HepG2 (cell line): ENCODE measurements around the gene NOS1. TPM values are rescaled to one million over a fixed set of nuclear protein-coding genes. Genes with fewer than 3 reads are reported as not detected.

Experiments
- ATAC-seq: fragments of 200-7000 bp; cut with Tn5 transposase; 3 replicates; pipeline ENCODE4 v1.9.1; 2020; ENCODE audit warnings: mild to moderate bottlenecking, moderate library complexity
- BruUV-seq: library from RNA; stranded (reverse); fragments of 400-500 nt; replicated peaks from 2 replicates; lab custom pipeline; 2021; lab: Mats Ljungman, UMichigan
- CTCF ChIA-PET: fragments of 300-600 bp; formaldehyde crosslinking; extraction: SDS; loops from one replicate; lab custom pipeline; 2021; ENCODE audit warnings: low total read pairs, inconsistent platforms, low intra/inter-chr PET ratio; lab: Yijun Ruan, JAX
- POLR2A ChIA-PET: fragments of 350-600 bp; sonication (Branson Sonifier 250); formaldehyde crosslinking; loops from one replicate; lab custom pipeline; 2020; ENCODE audit warnings: antibody characterized with exemption, inconsistent platforms; lab: Yijun Ruan, JAX
- DNase-seq: peaks from one replicate; pipeline ENCODE4 v3.0.0-alpha.2; 2015; ENCODE audit warnings: low spot score
- FAIRE-seq: peaks from 3 replicates; lab custom pipeline; 2011; peaks lifted over from hg19 to GRCh38; lab: Jason Lieb, UNC
- H2AFZ ChIP-seq: one replicate; pipeline ENCODE4 v1.6.1; 2011; ENCODE audit warnings: low read length, inconsistent platforms
- H3K27ac ChIP-seq: fragments of 300-600 bp; 3 replicates; pipeline ENCODE4 v1.8.0; 2011; ENCODE audit warnings: mixed run types, mild to moderate bottlenecking, mixed read lengths, low read length, inconsistent platforms; ENCODE audit not compliant: insufficient read depth; ENCODE audit errors: extremely low read length
- H3K27me3 ChIP-seq, 2 experiments: fragments of 200-600 bp in 1 of 2; 2 replicates in 1 of 2; 3 replicates in 1 of 2; pipeline versions ENCODE4 v1.6.0 to v1.8.0; 2011; ENCODE audit warnings: low read length in 2 of 2, mild to moderate bottlenecking in 2 of 2, moderate library complexity in 2 of 2, inconsistent platforms in 1 of 2; ENCODE audit not compliant: insufficient read depth in 2 of 2, control insufficient read depth in 1 of 2
- H3K36me3 ChIP-seq, 2 experiments: fragments of 200-600 bp in 1 of 2; replicated peaks in 1 of 2; 2 replicates in 1 of 2; 3 replicates in 1 of 2; pipeline versions ENCODE4 v1.5.1 to v1.8.0; 2011; ENCODE audit warnings: low read length in 2 of 2, inconsistent platforms in 1 of 2; ENCODE audit not compliant: insufficient read depth in 2 of 2, control insufficient read depth in 1 of 2
- H3K4me1 ChIP-seq: 2 replicates; pipeline ENCODE4 v1.5.1; 2012; ENCODE audit warnings: low read length, inconsistent platforms; ENCODE audit not compliant: insufficient read depth
- H3K4me2 ChIP-seq: 2 replicates; pipeline ENCODE4 v1.6.0; 2011; ENCODE audit warnings: low read depth, low read length, inconsistent platforms
- H3K4me3 ChIP-seq, 3 experiments: fragments of 200-600 bp in 1 of 3; sonication (generic), shearing (Covaris generic) in 1 of 3; replicated peaks in 1 of 3; 2 replicates each; pipeline ENCODE4 v1.5.1; 2011 to 2016; ENCODE audit warnings: low read length in 3 of 3, inconsistent platforms in 2 of 3, low read depth in 2 of 3, mild to moderate bottlenecking in 2 of 3, control low read depth in 1 of 3, mixed read lengths in 1 of 3; ENCODE audit not compliant: insufficient read depth in 1 of 3
- H3K79me2 ChIP-seq: one replicate; pipeline ENCODE4 v1.6.1; 2011; ENCODE audit warnings: low read length, inconsistent platforms; ENCODE audit not compliant: insufficient read depth
- H3K9ac ChIP-seq: 2 replicates; pipeline ENCODE4 v1.6.0; 2011; ENCODE audit warnings: mild to moderate bottlenecking, low read depth, low read length, inconsistent platforms; ENCODE audit not compliant: insufficient read depth
- H3K9me3 ChIP-seq: 2 replicates; pipeline ENCODE4 v1.5.1; 2012; ENCODE audit warnings: mild to moderate bottlenecking, low read length
- H4K20me1 ChIP-seq: 2 replicates; pipeline ENCODE4 v1.6.0; 2011; ENCODE audit warnings: inconsistent platforms, mild to moderate bottlenecking, low read length, moderate library complexity; ENCODE audit not compliant: insufficient read depth
- ATF7 ChIP-seq, 2 experiments: fragments of 450-650 bp in 1 of 2; sonication (generic) in 1 of 2; formaldehyde crosslinking in 1 of 2; IDR thresholded peaks; 2 replicates each; pipeline versions ENCODE4 v1.4.0 to v1.6.1; 2016 to 2020; ENCODE audit warnings: antibody characterized with exemption in 1 of 2, mild to moderate bottlenecking in 1 of 2, missing genetic modification reagents in 1 of 2
- BHLHE40 ChIP-seq: IDR thresholded peaks from 2 replicates; pipeline ENCODE4 v1.6.1; 2011; ENCODE audit warnings: low read length, improper control_type of control experiment
- CEBPZ ChIP-seq: IDR thresholded peaks from 2 replicates; pipeline ENCODE4 v1.6.1; 2012; ENCODE audit warnings: low read length, improper control_type of control experiment
- DPF2 ChIP-seq: sonication (generic); formaldehyde crosslinking; IDR thresholded peaks from 2 replicates; pipeline ENCODE4 v1.4.0; 2020; ENCODE audit warnings: mild to moderate bottlenecking, low read depth, missing genetic modification reagents, borderline replicate concordance
- KLF6 ChIP-seq: IDR thresholded peaks from 2 replicates; pipeline ENCODE4 v1.8.0; 2016; ENCODE audit warnings: missing biosample characterization, missing genetic modification reagents
- MLLT10 ChIP-seq: sonication (generic); formaldehyde crosslinking; IDR thresholded peaks from 2 replicates; pipeline ENCODE4 v1.4.0; 2020; ENCODE audit warnings: missing genetic modification reagents
- SNAPC4 ChIP-seq: sonication (generic); formaldehyde crosslinking; IDR thresholded peaks from 2 replicates; pipeline ENCODE4 v1.4.0; 2020; ENCODE audit warnings: mild to moderate bottlenecking, missing genetic modification reagents
- SP2 ChIP-seq: sonication (generic); formaldehyde crosslinking; IDR thresholded peaks from 2 replicates; pipeline ENCODE4 v1.5.1; 2020; ENCODE audit warnings: mild to moderate bottlenecking, missing genetic modification reagents
- ZNF549 ChIP-seq: sonication (generic); formaldehyde crosslinking; IDR thresholded peaks from 2 replicates; pipeline ENCODE4 v1.5.0; 2020; ENCODE audit warnings: missing genetic modification reagents
- ZNF646 ChIP-seq: sonication (generic); formaldehyde crosslinking; IDR thresholded peaks from 2 replicates; pipeline ENCODE4 v1.9.0; 2021; ENCODE audit warnings: mild to moderate bottlenecking, missing genetic modification reagents
- WGBS: methylation state at CpG from one replicate; pipeline ENCODE4 v1.1.6; 2017; ENCODE audit warnings: low lambda C conversion rate; 5-methylcytosine and 5-hydroxymethylcytosine counted together
- in situ Hi-C: cut with HindIII; loops from 2 replicates; pipeline ENCODE4 v1.10.0; 2017; ENCODE audit warnings: low pct_unique_long_range_greater_than_20kb; ENCODE audit not compliant: extremely low pct_ligation_motif_present
- intact Hi-C: fragments of 100-400 bp; cut with micrococcal nuclease; formaldehyde crosslinking; loops from one replicate; pipeline ENCODE4 v1.10.0; 2022; ENCODE audit not compliant: unreplicated experiment
- polyA plus RNA-seq, 8 experiments: library from polyadenylated mRNA; depleted of rRNA in 3 of 8; stranded (reverse) in 7 of 8; unstranded in 1 of 8; fragments of >200 nt; fragmentation: Illumina TruSeq in 4 of 8; extraction: Trizol in 4 of 8; gene quantifications; 2 replicates each; pipeline versions ENCODE4 v1.2.1 to v1.2.3, GENCODE V29; 2011 to 2016; ENCODE audit warnings: low read depth in 4 of 8, missing spikeins in 1 of 8, mixed read lengths in 1 of 8; ENCODE audit not compliant: insufficient read depth in 1 of 8
- total RNA-seq, 5 experiments: library from RNA; depleted of rRNA; stranded (reverse); fragments of >200 nt; fragmentation: Illumina TruSeq; extraction: Trizol; gene quantifications; 2 replicates each; pipeline ENCODE4 v1.2.3, GENCODE V29; 2016; ENCODE audit warnings: low read depth in 1 of 5

The NOS1 gene
- total and polyA plus RNA-seq, 2 of the 13 experiments (the other 11 are each of a cell fraction or from before 2014, with no cell fraction given): not detected

- Histone ChIP-seq H3K9me3 (no peaks in the 10 kb centered on the region), H3K4me2 (no peak overlapping the region), H3K9ac (no peak overlapping the region), H3K79me2 (no peaks in the 10 kb centered on the region), H3K36me3 (peaks cover 23 to 77% of the 10 kb centered on the region in 2 experiments), H4K20me1 (no peaks in the 10 kb centered on the region), H3K4me3 (no peak overlapping the region), H3K27ac (no peak overlapping the region), H2AFZ (no peak overlapping the region), H3K27me3 (no peaks in the 10 kb centered on the region), H3K4me1 (peaks cover 13% of the 10 kb centered on the region)
- 98% methylated on average over 3 of the region's 3 CpGs for WGBS
- no peak for ATAC-seq
- no peak for FAIRE-seq
- intact Hi-C loops: no loop called here
- POLR2A ChIA-PET: no interaction called here
- in situ Hi-C loops: no loop called here
- DNase-seq: no peak
- no TSS peak for BruUV-seq
- CTCF ChIA-PET: no interaction called here
- TF ChIP-seq ZNF646 (CRISPR knock-in tag): no peak
- no peak for TF ChIP-seq ZNF549 (CRISPR knock-in tag)
- no peak for TF ChIP-seq ATF7 (IDR thresholded peaks at IDR 0.05)
- no peak for TF ChIP-seq ATF7 (CRISPR knock-in tag; IDR thresholded peaks at IDR 0.05)
- TF ChIP-seq MLLT10: no peak
- no peak for TF ChIP-seq SP2 (CRISPR knock-in tag)
- no peak for TF ChIP-seq SNAPC4 (CRISPR knock-in tag)
- TF ChIP-seq CEBPZ: no peak
- no peak for TF ChIP-seq KLF6
- no peak for TF ChIP-seq DPF2
- TF ChIP-seq BHLHE40: no peak
Observed at GRCh38 chr12:117172168-117172567, 189.3 kb downstream of the NOS1 start.
